Stomach (tissue), 4 donors: Measurements from ENCODE around the gene ENO2.

Experiments
- CTCF ChIP-seq, 7 experiments: fragments of 450-650 bp in 4 of 7; fragments of 200-600 bp in 3 of 7; sonication (generic) in 3 of 7; IDR thresholded peaks; one replicate each; pipeline ENCODE4 v1.5.1; 2016 to 2019; ENCODE audit warnings: antibody characterized with exemption in 7 of 7, control low read depth in 2 of 7, mild to moderate bottlenecking in 1 of 7
- EP300 ChIP-seq: sonication (generic); formaldehyde crosslinking; IDR thresholded peaks from one replicate; pipeline ENCODE4 v1.6.1; 2017; ENCODE audit warnings: antibody characterized with exemption
- POLR2AphosphoS5 ChIP-seq, 3 donors: sonication (generic); formaldehyde crosslinking; IDR thresholded peaks; one replicate each; pipeline ENCODE4 v1.6.1; 2016; ENCODE audit warnings: antibody characterized with exemption in 3 of 3

- TF ChIP-seq EP300 (no peak), CTCF (IDR thresholded peaks at IDR 0.05) (no peak), POLR2AphosphoS5 (IDR thresholded peaks at IDR 0.05) (no peak)
These were observed 54.0 kb downstream of the ENO2 start for GRCh38 chr12:6968426-6968825.
